ENCODE data around the gene POLK.
"Not testable (repeated sequence)": the region's sequence is repeated elsewhere in the genome, so short reads cannot be mapped to it uniquely, and the experiment has no call there.

The POLK gene

DNA sequence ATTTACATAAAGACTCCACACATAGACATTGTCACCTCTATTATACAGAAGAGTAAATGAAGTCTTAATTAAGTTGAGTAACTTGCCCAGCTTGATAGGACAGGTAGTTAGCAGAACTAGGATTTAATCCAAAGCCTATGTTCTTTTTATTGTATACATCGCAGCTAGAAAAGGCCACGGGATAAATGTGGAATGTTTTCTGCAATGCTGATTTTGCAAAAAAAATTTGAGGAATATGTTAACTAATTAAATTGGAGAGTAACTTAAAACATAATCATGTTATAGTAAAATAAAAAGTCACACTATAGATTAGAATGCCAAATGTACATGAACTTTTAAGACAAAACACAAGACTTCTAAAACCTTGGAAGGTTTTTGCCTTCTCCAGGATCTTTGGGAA, 41.1 kb downstream of the POLK start:
- DNase-seq: no peak

DNA sequence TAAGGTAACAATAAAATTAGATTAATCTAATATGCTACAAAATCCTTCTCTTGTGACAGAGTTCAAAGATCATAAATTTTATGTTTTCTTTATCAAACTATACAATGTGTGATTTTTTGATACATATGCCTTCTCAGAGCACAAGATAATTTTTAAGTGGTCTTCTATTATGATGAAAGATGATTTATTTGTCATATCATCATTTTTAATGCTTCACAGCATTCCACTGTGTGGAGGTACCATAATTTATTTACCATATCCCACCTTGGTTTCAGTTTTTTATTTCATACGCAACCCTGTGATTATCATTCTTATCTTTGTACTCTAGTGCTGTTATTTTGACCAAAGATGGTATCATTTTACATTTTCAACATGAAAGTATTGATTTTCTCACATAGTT, 41.7 kb downstream of the POLK start:
- DNase-seq: no peak

DNA sequence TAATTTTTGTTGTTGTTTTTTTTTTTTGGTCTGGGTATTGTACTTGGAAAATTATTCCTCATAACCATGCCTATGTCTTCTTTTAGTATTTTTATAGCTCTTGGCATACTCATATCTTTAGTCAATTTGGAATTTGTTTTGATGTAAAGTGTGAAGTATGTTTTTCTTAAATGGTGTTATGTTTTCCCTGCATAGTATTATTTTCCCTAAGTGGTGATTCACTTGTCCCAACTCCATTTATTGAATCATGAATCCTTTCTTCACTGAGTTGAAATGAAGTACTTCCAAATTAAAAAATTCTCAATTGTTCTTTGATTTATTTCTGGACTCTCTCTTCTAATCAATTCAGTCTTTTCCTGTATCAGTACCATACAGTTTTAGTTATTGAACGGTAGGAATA, 46.5 kb downstream of the POLK start:
- no peak for DNase-seq

- DNase-seq: no peak
Measured at GRCh38 chr5:75558981-75559632, 47.4 kb downstream of the POLK start.

DNA sequence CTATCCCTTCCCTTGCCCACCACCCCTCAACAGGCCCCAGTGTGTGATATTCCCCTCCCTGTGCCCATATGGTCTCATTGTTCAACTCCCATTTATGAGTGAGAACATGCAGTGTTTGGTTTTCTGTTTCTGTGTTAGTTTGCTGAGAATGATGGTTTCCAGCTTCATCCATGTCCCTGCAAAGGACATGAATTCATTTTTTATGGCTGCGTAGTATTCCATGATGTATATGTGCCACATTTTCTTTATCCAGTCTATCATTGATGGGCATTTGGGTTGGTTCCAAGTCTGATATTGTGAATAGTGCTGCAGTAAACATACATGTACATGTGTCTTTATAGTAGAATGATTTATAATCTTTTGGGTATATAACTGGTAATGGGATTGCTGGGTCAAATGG, 49.0 kb downstream of the POLK start:
- not testable (repeated sequence) for DNase-seq

- DNase-seq: not testable (repeated sequence)
Measured at GRCh38 chr5:75565991-75566709, 54.5 kb downstream of the POLK start.

DNA sequence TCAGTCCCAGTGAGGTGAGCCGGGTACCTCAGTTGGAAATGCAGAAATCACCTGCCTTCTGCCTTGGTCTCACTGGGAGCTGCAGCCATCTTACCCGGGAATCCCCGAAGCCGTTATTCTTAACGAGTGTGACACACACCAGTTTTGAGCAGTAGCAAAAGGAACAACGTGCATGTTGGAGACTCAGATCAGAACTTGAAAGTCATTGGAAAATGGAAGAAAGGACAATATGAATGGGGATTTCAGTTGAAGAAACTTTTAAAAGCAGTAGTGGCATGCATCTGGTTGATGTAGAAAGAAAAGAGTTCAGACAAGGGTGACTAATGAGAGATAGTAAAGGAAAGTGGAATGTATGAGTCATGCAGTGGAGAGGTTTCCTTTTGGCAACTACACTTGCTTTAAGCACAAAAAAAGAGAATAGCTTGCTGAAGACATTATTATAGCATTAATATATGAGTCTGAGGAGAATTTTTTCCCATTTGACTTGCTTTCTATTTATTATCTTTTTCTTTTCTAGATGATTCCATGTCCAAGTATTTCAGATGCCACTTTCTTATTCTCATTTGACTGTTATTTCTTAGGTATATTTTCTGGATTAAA, 55.1 kb downstream of the POLK start:
- no peak for DNase-seq

GRCh38 chr5:75567710-75568109, 56.0 kb downstream of the POLK start:
- DNase-seq: no peak

DNA sequence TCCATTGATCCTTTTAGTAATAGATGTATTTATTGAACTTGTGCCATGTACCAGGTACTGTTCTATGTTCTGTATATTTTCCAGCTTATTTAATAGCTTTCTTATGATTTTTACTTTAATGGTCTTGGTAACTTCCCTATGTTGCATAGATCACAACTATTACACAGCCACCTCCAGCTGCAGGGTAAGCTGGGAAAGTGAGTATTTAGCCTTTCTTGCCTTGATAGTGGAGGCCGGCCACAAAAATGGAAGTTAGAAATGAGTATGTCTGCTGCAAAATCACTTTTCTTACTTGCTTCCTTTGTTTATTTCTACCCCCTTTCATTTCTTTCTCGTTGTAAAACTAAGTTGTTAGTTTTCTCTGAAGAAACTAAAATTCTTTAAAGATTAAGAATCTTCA, 56.5 kb downstream of the POLK start:
- no peak for DNase-seq

DNA sequence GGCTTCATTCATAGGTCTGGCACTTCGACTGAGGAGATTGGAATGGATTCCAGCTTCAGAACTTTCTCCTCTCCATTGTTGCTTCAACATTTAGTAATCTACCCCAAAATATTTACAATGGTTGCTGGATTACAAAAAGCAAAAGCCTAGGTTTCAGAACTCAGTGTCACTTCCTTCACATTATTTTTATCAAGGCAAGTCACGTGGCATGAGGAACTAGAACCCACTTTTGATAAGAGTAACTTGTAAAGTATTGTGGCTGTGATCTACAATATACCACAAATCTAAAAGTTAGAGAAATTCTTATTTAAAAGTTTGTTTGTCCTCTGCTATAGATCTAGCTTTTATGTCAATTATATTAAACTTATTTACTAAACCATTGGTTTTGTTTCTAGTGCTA, 59.9 kb downstream of the POLK start:
- DNase-seq: no peak

GRCh38 chr5:75574791-75575190, 63.1 kb downstream of the POLK start:
- DNase-seq: no peak

DNA sequence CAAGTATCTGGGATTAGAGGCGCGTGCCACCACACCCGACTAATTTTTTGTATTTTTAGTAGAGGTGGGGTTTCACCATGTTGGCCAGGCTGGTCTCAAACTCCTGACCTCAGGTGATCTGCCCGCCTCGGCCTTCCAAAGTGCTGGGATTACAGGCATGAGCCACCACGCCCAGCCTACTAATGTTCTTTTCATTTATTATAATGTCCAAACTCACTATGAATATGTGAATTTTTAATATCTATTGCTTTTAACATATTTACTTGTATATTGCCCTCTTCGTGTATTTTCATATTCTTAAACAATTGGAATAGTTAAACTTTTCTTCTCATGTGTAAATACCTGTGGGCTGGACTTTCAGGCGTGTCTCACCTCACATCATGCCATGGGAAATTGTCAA, 66.6 kb downstream of the POLK start:
- not testable (repeated sequence) for DNase-seq

- DNase-seq: no peak
Measured at GRCh38 chr5:75584641-75585040, 73.0 kb downstream of the POLK start.

GRCh38 chr5:75588666-75589065, 77.0 kb downstream of the POLK start:
- no peak for DNase-seq

DNA sequence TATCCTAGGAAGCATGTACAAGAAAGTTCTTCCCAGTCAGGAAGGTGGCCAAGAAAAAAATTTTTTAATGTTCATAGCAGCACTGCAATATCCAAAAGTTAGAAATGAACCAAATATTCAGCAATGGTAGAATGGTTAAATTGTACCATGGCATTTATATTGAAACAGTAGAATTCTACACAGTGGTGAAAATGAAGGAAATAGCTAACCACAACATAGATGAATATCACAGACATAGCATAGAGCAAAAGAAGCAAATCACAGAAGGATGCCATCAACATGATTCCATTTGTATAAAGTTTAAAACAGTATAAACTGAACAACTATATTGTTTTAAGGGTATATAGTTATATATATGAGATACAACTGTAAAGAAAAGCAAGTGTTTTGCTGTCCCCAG, 88.8 kb downstream of the POLK start:
- no peak for DNase-seq

DNA sequence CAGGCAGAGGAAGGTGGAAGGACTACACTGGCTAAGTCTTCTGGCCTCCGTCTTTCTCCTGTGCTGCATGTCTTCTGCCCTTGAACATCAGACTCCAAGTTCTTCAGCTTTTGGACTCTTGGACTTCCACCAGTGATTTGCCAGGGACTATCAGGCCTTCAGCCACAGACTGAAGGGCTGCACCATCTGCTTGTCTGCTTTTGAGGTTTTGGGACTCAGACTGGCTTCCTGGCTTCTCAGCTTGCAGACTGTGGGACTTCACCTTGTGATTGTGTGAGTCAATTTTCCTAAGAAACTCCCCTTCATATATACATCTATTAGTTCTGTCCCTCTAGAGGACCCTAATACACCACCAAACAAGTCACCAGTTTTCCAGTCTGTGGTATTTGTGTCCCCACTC, 89.9 kb downstream of the POLK start:
- DNase-seq: no peak

DNA sequence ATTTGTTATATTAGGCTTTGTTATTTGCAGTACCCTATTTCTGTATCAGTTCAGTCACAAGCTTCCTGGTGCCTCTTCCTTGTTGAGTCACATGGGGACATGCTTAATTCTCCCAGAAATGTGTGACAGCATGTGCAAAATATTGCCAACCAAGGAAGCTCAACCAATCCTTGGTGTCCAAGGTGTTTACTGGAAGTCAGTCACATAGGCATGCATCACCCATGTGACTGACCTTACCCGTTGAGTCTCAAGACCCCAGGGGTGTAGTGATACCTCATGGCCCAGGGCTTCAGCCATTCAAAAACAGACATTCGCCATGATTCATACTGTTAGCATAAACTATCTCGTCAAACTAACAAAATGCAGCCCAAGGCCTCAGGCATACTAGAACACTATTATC, 90.3 kb downstream of the POLK start:
- no peak for DNase-seq

- no peak for DNase-seq
Measured at GRCh38 chr5:75603371-75603770, 91.7 kb downstream of the POLK start.

DNA sequence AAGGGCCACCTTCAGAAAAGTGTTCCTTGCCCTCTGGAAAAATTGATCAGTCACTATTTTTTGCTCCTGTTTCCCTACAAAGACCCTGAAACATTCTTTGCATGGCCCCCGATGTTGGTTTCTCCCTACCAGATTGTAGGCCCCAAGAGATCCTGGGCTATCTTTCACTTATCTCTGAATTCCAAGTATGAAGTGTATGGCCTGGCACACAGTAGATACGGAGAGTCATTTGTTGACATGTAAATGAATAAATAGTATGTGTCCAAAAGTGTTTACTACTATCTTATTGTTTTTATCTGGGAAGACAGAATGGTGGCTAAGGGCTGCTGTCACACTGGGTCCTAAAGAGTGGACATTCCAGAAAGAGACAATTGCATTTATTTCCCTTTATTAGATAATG, 92.1 kb downstream of the POLK start:
- no peak for DNase-seq

DNA sequence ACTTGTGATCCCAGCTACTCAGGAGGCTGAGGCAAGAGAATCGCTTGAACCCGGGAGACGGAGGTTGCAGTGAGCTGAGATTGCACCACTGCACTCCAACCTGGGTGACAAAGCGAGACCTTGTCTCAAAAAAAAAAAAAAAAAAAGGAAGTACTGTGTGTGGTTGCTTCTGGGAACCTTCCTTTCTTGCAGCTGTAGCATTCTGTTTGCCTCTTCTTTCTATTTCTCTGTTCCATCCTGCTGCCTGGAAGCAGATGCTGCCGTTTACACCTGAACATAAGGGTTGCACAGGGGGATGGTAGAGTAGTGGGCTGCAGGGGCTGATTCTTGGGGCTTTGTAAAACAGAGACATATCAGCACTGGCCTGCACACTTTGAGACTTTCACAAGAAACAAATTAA, 95.7 kb downstream of the POLK start:
- not testable (repeated sequence) for DNase-seq

DNA sequence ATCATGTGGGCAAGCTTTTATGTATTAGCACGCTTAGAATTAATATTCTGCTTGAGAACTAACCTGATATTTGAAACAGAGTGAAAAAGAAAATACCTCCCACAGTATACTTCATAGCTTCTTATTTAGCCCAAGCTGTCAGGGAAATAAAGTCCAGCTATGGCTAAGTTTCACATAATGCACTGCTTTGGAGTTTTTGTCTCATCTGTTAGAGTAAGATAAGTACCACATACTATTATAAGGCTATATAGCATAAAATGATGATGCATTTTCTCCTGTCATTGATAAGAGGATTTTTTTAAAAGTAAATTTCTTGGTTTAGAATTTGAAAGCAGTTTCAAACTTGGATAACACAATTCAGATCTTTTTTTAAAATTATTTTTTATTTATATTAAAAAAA, 97.2 kb downstream of the POLK start:
- DNase-seq: no peak

GRCh38 chr5:75610201-75610600, 98.5 kb downstream of the POLK start:
- no peak for DNase-seq

- not testable (repeated sequence) for DNase-seq
Measured at GRCh38 chr5:75610859-75611310, 99.2 kb downstream of the POLK start.
